Ovary (tissue), 9 donors: ENCODE data around the gene CCDC185. TPM values are rescaled to one million over a fixed set of nuclear protein-coding genes. Genes with fewer than 3 reads are reported as not detected.

Source experiments
- DNase-seq, 5 donors: peaks; one replicate each; pipeline ENCODE4 v3.0.0-alpha.2; 2019 to 2020
- H3K27ac ChIP-seq, 2 donors: fragments of 200-600 bp; one replicate each; pipeline versions ENCODE4 v1.5.1 to v1.8.0; 2019 to 2022
- H3K27me3 ChIP-seq: fragments of 200-600 bp; one replicate; pipeline ENCODE4 v1.8.0; 2022
- H3K36me3 ChIP-seq: fragments of 200-600 bp; sonication (generic); one replicate; pipeline ENCODE4 v1.5.1; 2019
- H3K4me1 ChIP-seq: one replicate; pipeline ENCODE4 v1.8.1; 2013; ENCODE audit warnings: mild to moderate bottlenecking, moderate library complexity; ENCODE audit not compliant: insufficient read depth
- H3K4me3 ChIP-seq: fragments of 200-600 bp; sonication (generic); one replicate; pipeline ENCODE4 v1.5.1; 2017
- H3K9me3 ChIP-seq, 2 donors: fragments of 200-600 bp in 1 of 2; sonication (generic) in 1 of 2; one replicate each; pipeline versions ENCODE4 v1.5.1 to v1.8.1; 2013 to 2019; ENCODE audit warnings: mild to moderate bottlenecking in 1 of 2, moderate library complexity in 1 of 2
- CTCF ChIP-seq, 3 donors: fragments of 450-650 bp in 2 of 3; fragments of 200-600 bp in 1 of 3; IDR thresholded peaks; one replicate each; pipeline versions ENCODE4 v1.5.1 to v1.8.0; 2016 to 2022; ENCODE audit warnings: antibody characterized with exemption in 3 of 3, mild to moderate bottlenecking in 1 of 3
- EP300 ChIP-seq: sonication (generic); formaldehyde crosslinking; IDR thresholded peaks from one replicate; pipeline ENCODE4 v1.6.1; 2017; ENCODE audit warnings: antibody characterized with exemption
- POLR2A ChIP-seq: fragments of 450-650 bp; IDR thresholded peaks from one replicate; pipeline ENCODE4 v1.6.1; 2017; ENCODE audit warnings: antibody characterized with exemption, mild to moderate bottlenecking, moderate library complexity
- WGBS, 3 donors: extraction: QIAGEN DNeasy Blood & Tissue Kit in 1 of 3; methylation state at CpG; one replicate each; pipeline versions ENCODE4 v1.1.5 to v1.1.7; 2013 to 2017; 5-methylcytosine and 5-hydroxymethylcytosine counted together
- intact Hi-C, 4 donors: fragments of 100-400 bp; cut with DNase I; formaldehyde crosslinking; loops; one replicate each; pipeline versions ENCODE4 v1.11.0 to v1.15.1; 2022 to 2023
- polyA plus RNA-seq, 2 donors: library from polyadenylated mRNA; stranded (reverse); fragments of 200-250 nt in 1 of 2; fragments of 350-450 nt in 1 of 2; fragmentation: Illumina TruSeq in 1 of 2; extraction: RNeasy Lipid Tissue Mini Kit (QIAGEN cat#74804) in 1 of 2; gene quantifications; one replicate each; pipeline ENCODE4 v1.2.3, GENCODE V29; 2013 to 2014
- small RNA-seq: library from RNA; depleted of rRNA; stranded (forward); fragments of <200 nt; gene quantifications from one replicate; pipeline ENCODE3, GENCODE V24; 2016
- total RNA-seq, 7 donors: library from RNA; depleted of rRNA in 2 of 7; stranded (reverse); fragments of >200 nt in 2 of 7; fragmentation: NEBNext Ultra II Directional in 3 of 7; extraction: Animal tissue kit (Norgen Biotek cat#: 25700) in 3 of 7; gene quantifications; one replicate each; pipeline versions ENCODE4 v1.1.0 to v1.2.4, GENCODE V29; 2016 to 2023
- donor health status: DM: no; HTN: no; CAD: no; lungs with moderate emphysema.
- donor health status: DM: no; HTN: no; CAD: no.
- donor health status: Bipolar disorder and iron deficiency.
- donor health status: DM: yes; HTN: yes; CAD: no.
- donor health status: DM: no; HTN: no; CAD: no.
- donor health status: DM: yes; HTN: yes; CAD: no.

CCDC185 gene
- total and polyA plus RNA-seq, 9 donors, result not detected

GRCh38 chr1:223437151-223437550 lies 43.9 kb downstream of the CCDC185 start:
- H3K27me3 ChIP-seq, result no peaks in the 10 kb centered on the region
- H3K9me3 ChIP-seq, result no peaks in the 10 kb centered on the region
- H3K4me1 ChIP-seq, result no peaks in the 10 kb centered on the region
- DNase-seq, result no peak
- no peak overlapping the region for H3K27ac ChIP-seq
- intact Hi-C loops, result no loop called here
- no peak overlapping the region for H3K4me3 ChIP-seq
- 76 to 84% (median 77%) methylated on average over 3 of the region's 3 CpGs for WGBS, 3 donors
- TF ChIP-seq POLR2A, result no peak
- TF ChIP-seq CTCF (IDR thresholded peaks at IDR 0.05), result no peak
- no peak for TF ChIP-seq EP300
- H3K36me3 ChIP-seq, result no peaks in the 10 kb centered on the region

- no peak overlapping the region for H3K27ac ChIP-seq
- intact Hi-C loops, result no loop called here
- no peak for DNase-seq
- TF ChIP-seq EP300 (no peak), CTCF (IDR thresholded peaks at IDR 0.05) (no peak), POLR2A (no peak)
- WGBS, 3 donors, result 85 to 98% (median 92%) methylated on average over 1 of the region's 1 CpG
- H3K36me3 ChIP-seq, result no peaks in the 10 kb centered on the region
- no peak overlapping the region for H3K4me3 ChIP-seq
- no peaks in the 10 kb centered on the region for H3K9me3 ChIP-seq
- H3K4me1 ChIP-seq, result no peaks in the 10 kb centered on the region
- no peaks in the 10 kb centered on the region for H3K27me3 ChIP-seq
These were observed 50.2 kb downstream of the CCDC185 start for GRCh38 chr1:223443397-223443796.

- Histone ChIP-seq H3K9me3 (no peaks in the 10 kb centered on the region), H3K27ac (no peak overlapping the region), H3K4me3 (no peak overlapping the region), H3K36me3 (no peaks in the 10 kb centered on the region), H3K4me1 (no peaks in the 10 kb centered on the region), H3K27me3 (no peaks in the 10 kb centered on the region)
- 78 to 88% (median 86%) methylated on average over 7 of the region's 7 CpGs for WGBS, 3 donors
- intact Hi-C loops, result no loop called here
- DNase-seq, result no peak
- TF ChIP-seq EP300 (no peak), POLR2A (no peak), CTCF (IDR thresholded peaks at IDR 0.05) (no peak)
These were observed 51.2 kb downstream of the CCDC185 start for GRCh38 chr1:223444411-223444810.

Small RNA genes within 50 kb of the gene (small RNA-seq; reads per million reads assigned to genes)
- gene RNU4-57P, result not detected

Other genes with a start within 250 kb of the CCDC185 start
- gene SUSD4, start 29.2 kb upstream of the CCDC185 start, total RNA-seq, result 10 to 100 TPM; 30.6 to 80.5 (median 36.6) TPM
- gene SUSD4, start 29.2 kb upstream of the CCDC185 start, polyA plus RNA-seq, result 10 to 100 TPM; 23.0 to 70.1 TPM